ENCODE data around the gene MYO9B. TPM values are rescaled to one million over a fixed set of nuclear protein-coding genes. Genes with fewer than 3 reads are reported as not detected.
A peak's percentile ranks its signal among the peaks of the same experiment; 100 is the strongest.

Gene MYO9B
- polyA plus RNA-seq, 1 donor (not counting 4 experiments of a cell fraction or from before 2014, with no cell fraction given): 14.3 TPM

DNA sequence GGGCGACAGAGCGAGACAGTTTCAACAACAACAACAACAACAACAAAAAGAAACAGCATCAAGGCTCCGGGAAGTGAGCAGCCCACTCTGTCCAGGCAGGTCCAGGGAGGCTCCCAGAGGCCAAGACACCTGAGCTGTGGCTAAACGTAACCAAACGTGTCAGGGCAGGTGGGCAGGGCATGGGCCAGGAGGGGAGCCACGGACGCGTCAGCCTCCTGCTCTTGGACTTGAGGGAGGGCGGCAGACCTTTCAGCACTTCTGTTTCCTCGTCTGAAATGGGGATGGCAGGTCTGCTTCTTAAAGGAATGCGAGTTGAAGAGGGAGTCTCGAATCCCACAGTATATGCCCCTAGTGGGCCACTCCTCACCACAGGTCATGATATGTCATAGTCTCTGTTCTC lies 53.8 kb downstream of the MYO9B start:
- H4K20me1 ChIP-seq (ENCODE audit: control insufficient read depth, extremely low read depth, insufficient read depth, low read length): no peaks in the 10 kb centered on the region
- H3K27me3 ChIP-seq (ENCODE audit: control insufficient read depth, extremely low read depth, insufficient read depth, low read length): no peaks in the 10 kb centered on the region
- FAIRE-seq (no peak), DNase-seq (ENCODE audit: low read depth, low spot score) (no peak)
- no peak overlapping the region for H2AFZ ChIP-seq (ENCODE audit: control insufficient read depth, low read length)
- H3K9me1 ChIP-seq (ENCODE audit: control insufficient read depth, extremely low read depth, insufficient read depth, low read length): no peaks in the 10 kb centered on the region
- no peak overlapping the region for H3K4me2 ChIP-seq (ENCODE audit: control insufficient read depth, extremely low read depth, insufficient read depth, low read depth, low read length)
- TF ChIP-seq EZH2 (IDR thresholded peaks at IDR 0.05; ENCODE audit: low read length): no peak
- H3K4me3 ChIP-seq (ENCODE audit: control insufficient read depth in 2 of 3, extremely low read depth in 1 of 3, insufficient read depth in 2 of 3, low read depth in 1 of 3, low read length in 3 of 3): no peak overlapping the region
- no peaks in the 10 kb centered on the region for H3K9me3 ChIP-seq (ENCODE audit: control insufficient read depth, low read depth, low read length)
- no peak overlapping the region for H3K9ac ChIP-seq (ENCODE audit: control insufficient read depth, extremely low read depth, insufficient read depth, low read length)
- H3K27ac ChIP-seq (ENCODE audit: control insufficient read depth, insufficient read depth, low read length): no peak overlapping the region
- peaks cover 4% of the 10 kb centered on the region for H3K79me2 ChIP-seq (ENCODE audit: control insufficient read depth, insufficient read depth, low read length)
- dilution Hi-C loops (cut with MboI; ENCODE audit: extremely low pct_ligation_motif_present, low sequenced_read_pairs): no loop called here
- peaks cover 17% of the 10 kb centered on the region for H3K4me1 ChIP-seq (ENCODE audit: control insufficient read depth, extremely low read depth, insufficient read depth, low read length)
- H3K36me3 ChIP-seq (ENCODE audit: control insufficient read depth in 2 of 2, extremely low read depth in 1 of 2, insufficient read depth in 2 of 2, low read length in 2 of 2): peaks cover 3 to 4% of the 10 kb centered on the region in 2 experiments

GRCh38 chr19:17135001-17135853 lies 59.6 kb downstream of the MYO9B start:
- Histone ChIP-seq H3K36me3 (ENCODE audit: control insufficient read depth in 2 of 2, extremely low read depth in 1 of 2, insufficient read depth in 2 of 2, low read length in 2 of 2) (peaks cover 0 to 3% of the 10 kb centered on the region in 2 experiments), H3K27me3 (ENCODE audit: control insufficient read depth, extremely low read depth, insufficient read depth, low read length) (no peaks in the 10 kb centered on the region), H2AFZ (ENCODE audit: control insufficient read depth, low read length) (peak overlapping the region; percentile 86), H3K9me1 (ENCODE audit: control insufficient read depth, extremely low read depth, insufficient read depth, low read length) (peaks cover 2% of the 10 kb centered on the region), H3K9ac (ENCODE audit: control insufficient read depth, extremely low read depth, insufficient read depth, low read length) (peak overlapping the region; percentile 74), H4K20me1 (ENCODE audit: control insufficient read depth, extremely low read depth, insufficient read depth, low read length) (no peaks in the 10 kb centered on the region), H3K4me2 (ENCODE audit: control insufficient read depth, extremely low read depth, insufficient read depth, low read depth, low read length) (peak overlapping the region; percentile 88), H3K9me3 (ENCODE audit: control insufficient read depth, low read depth, low read length) (no peaks in the 10 kb centered on the region), H3K4me1 (ENCODE audit: control insufficient read depth, extremely low read depth, insufficient read depth, low read length) (peaks cover 16% of the 10 kb centered on the region), H3K79me2 (ENCODE audit: control insufficient read depth, insufficient read depth, low read length) (peaks cover 11% of the 10 kb centered on the region), H3K27ac (ENCODE audit: control insufficient read depth, insufficient read depth, low read length) (peak overlapping the region; percentile 91), H3K4me3 (ENCODE audit: control insufficient read depth in 2 of 3, extremely low read depth in 1 of 3, insufficient read depth in 2 of 3, low read depth in 1 of 3, low read length in 3 of 3) (peak overlapping the region; percentile 20 to 58 (median 46))
- peak in 1 of 3 experiments; percentile 24 for TF ChIP-seq CTCF (optimal IDR thresholded peaks at IDR 0.05 in 1 of 3, IDR thresholded peaks at IDR 0.05 in 1 of 3, conservative IDR thresholded peaks at IDR 0.05 in 1 of 3; ENCODE audit: extremely low read depth in 1 of 3, insufficient read depth in 2 of 3, low read length in 3 of 3)
- no peak for TF ChIP-seq EZH2 (IDR thresholded peaks at IDR 0.05; ENCODE audit: low read length)
- DNase-seq (ENCODE audit: low read depth, low spot score) (peak; percentile 66), FAIRE-seq (peak; percentile 86)
- dilution Hi-C loops (cut with MboI; ENCODE audit: extremely low pct_ligation_motif_present, low sequenced_read_pairs): no loop called here
